Testis (tissue), 3 donors: ENCODE data around the gene MTM1. TPM values are rescaled to one million over a fixed set of nuclear protein-coding genes. Genes with fewer than 3 reads are reported as not detected.

Experiments
- DNase-seq: peaks from one replicate; pipeline ENCODE4 v3.0.0-alpha.2; 2019
- H3K27ac ChIP-seq, 2 donors: fragments of 200-600 bp; sonication (generic); one replicate each; pipeline ENCODE4 v1.5.1; 2019
- H3K27me3 ChIP-seq: fragments of 200-600 bp; sonication (generic); one replicate; pipeline ENCODE4 v1.5.1; 2019
- H3K36me3 ChIP-seq: fragments of 200-600 bp; sonication (generic); one replicate; pipeline ENCODE4 v1.5.1; 2017; ENCODE audit warnings: low read depth; ENCODE audit errors: missing control alignments
- H3K4me1 ChIP-seq: fragments of 200-600 bp; sonication (generic); one replicate; pipeline ENCODE4 v1.5.1; 2019
- H3K4me3 ChIP-seq, 2 donors: fragments of 200-600 bp; sonication (generic); one replicate each; pipeline ENCODE4 v1.5.1; 2017 to 2019
- H3K9me3 ChIP-seq: fragments of 200-600 bp; sonication (generic); one replicate; pipeline ENCODE4 v1.5.1; 2017
- POLR2A ChIP-seq: fragments of 450-650 bp; IDR thresholded peaks from one replicate; pipeline ENCODE4 v1.6.1; 2017; ENCODE audit warnings: antibody characterized with exemption, mild to moderate bottlenecking, moderate library complexity
- WGBS, 2 donors: methylation state at CpG; one replicate each; pipeline ENCODE4 v1.1.5; 2018; 5-methylcytosine and 5-hydroxymethylcytosine counted together
- intact Hi-C: fragments of 100-400 bp; cut with DNase I; formaldehyde crosslinking; loops from one replicate; pipeline ENCODE4 v1.15.1; 2023; ENCODE audit warnings: low total_unique reads
- polyA plus RNA-seq: library from polyadenylated mRNA; stranded (reverse); fragments of 350-450 nt; fragmentation: Illumina TruSeq; extraction: RNeasy Lipid Tissue Mini Kit (QIAGEN cat#74804); gene quantifications from one replicate; pipeline ENCODE4 v1.2.3, GENCODE V29; 2014; ENCODE audit warnings: low read depth, low replicate concordance; ENCODE audit not compliant: insufficient read depth
- total RNA-seq, 2 donors: library from RNA; depleted of rRNA; stranded (reverse); fragments of >200 nt; gene quantifications; one replicate each; pipeline ENCODE4 v1.2.3, GENCODE V29; 2016
- TF ChIP-seq, protein P1 (sequence below), 3 experiments: fragments of 450-650 bp in 2 of 3; fragments of 200-600 bp in 1 of 3; sonication (generic) in 1 of 3; IDR thresholded peaks; one replicate each; pipeline ENCODE4 v1.5.1; 2016 to 2019; ENCODE audit warnings: antibody characterized with exemption in 3 of 3, mild to moderate bottlenecking in 2 of 3, moderate library complexity in 1 of 3

MTM1 gene
- total and polyA plus RNA-seq, 3 donors from 2014 or later: 20.0 to 38.5 (median 33.8) TPM

GRCh38 chrX:150694738-150695410 lies 126.5 kb downstream of the MTM1 start:
- H3K4me3 ChIP-seq: no peak overlapping the region

GRCh38 chrX:150696331-150696730 lies 127.9 kb downstream of the MTM1 start:
- intact Hi-C loops: no loop called here
- Histone ChIP-seq H3K27me3 (no peaks in the 10 kb centered on the region), H3K36me3 (no peaks in the 10 kb centered on the region), H3K4me3 (no peak overlapping the region), H3K27ac (no peak overlapping the region), H3K9me3 (no peaks in the 10 kb centered on the region), H3K4me1 (no peaks in the 10 kb centered on the region)
- TF ChIP-seq, protein P1, sequence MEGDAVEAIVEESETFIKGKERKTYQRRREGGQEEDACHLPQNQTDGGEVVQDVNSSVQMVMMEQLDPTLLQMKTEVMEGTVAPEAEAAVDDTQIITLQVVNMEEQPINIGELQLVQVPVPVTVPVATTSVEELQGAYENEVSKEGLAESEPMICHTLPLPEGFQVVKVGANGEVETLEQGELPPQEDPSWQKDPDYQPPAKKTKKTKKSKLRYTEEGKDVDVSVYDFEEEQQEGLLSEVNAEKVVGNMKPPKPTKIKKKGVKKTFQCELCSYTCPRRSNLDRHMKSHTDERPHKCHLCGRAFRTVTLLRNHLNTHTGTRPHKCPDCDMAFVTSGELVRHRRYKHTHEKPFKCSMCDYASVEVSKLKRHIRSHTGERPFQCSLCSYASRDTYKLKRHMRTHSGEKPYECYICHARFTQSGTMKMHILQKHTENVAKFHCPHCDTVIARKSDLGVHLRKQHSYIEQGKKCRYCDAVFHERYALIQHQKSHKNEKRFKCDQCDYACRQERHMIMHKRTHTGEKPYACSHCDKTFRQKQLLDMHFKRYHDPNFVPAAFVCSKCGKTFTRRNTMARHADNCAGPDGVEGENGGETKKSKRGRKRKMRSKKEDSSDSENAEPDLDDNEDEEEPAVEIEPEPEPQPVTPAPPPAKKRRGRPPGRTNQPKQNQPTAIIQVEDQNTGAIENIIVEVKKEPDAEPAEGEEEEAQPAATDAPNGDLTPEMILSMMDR (IDR thresholded peaks at IDR 0.05): no peak
- no peak for TF ChIP-seq POLR2A
- WGBS, 2 donors: 30 to 50% methylated on average over 1 of the region's 1 CpG
- DNase-seq: no peak

More at GRCh38 chrX:150694738-150695410, 126.5 kb downstream of the MTM1 start:
- intact Hi-C loops: no loop called here
- H3K36me3 ChIP-seq: no peaks in the 10 kb centered on the region
- DNase-seq: no peak
- no peaks in the 10 kb centered on the region for H3K4me1 ChIP-seq
- peak overlapping the region; percentile 81 to 87 for H3K27ac ChIP-seq
- WGBS, 2 donors: 59 to 63% methylated on average over 8 of the region's 8 CpGs
- H3K9me3 ChIP-seq: no peaks in the 10 kb centered on the region
- H3K27me3 ChIP-seq: no peaks in the 10 kb centered on the region
- TF ChIP-seq, protein P1 (IDR thresholded peaks at IDR 0.05): no peak
- no peak for TF ChIP-seq POLR2A

- no peak for DNase-seq
- H3K36me3 ChIP-seq: no peaks in the 10 kb centered on the region
- WGBS, 2 donors: 68 to 74% methylated on average over 2 to 4 of the region's 4 CpGs
- no peaks in the 10 kb centered on the region for H3K27me3 ChIP-seq
- no peak overlapping the region for H3K27ac ChIP-seq
- H3K9me3 ChIP-seq: no peaks in the 10 kb centered on the region
- no peak for TF ChIP-seq POLR2A
- TF ChIP-seq, protein P1 (IDR thresholded peaks at IDR 0.05): no peak
- intact Hi-C loops: no loop called here
- H3K4me3 ChIP-seq: no peak overlapping the region
- H3K4me1 ChIP-seq: no peaks in the 10 kb centered on the region
Measured at GRCh38 chrX:150696866-150697265, 128.4 kb downstream of the MTM1 start.

GRCh38 chrX:150697641-150698040 lies 129.2 kb downstream of the MTM1 start:
- DNase-seq: no peak
- Histone ChIP-seq H3K27ac (no peak overlapping the region), H3K27me3 (no peaks in the 10 kb centered on the region), H3K4me3 (no peak overlapping the region), H3K4me1 (no peaks in the 10 kb centered on the region), H3K9me3 (no peaks in the 10 kb centered on the region), H3K36me3 (no peaks in the 10 kb centered on the region)
- no peak for TF ChIP-seq POLR2A
- TF ChIP-seq, protein P1 (IDR thresholded peaks at IDR 0.05): no peak
- WGBS, 2 donors: 86 to 93% methylated on average over 3 to 7 of the region's 7 CpGs
- intact Hi-C loops: no loop called here

GRCh38 chrX:150698981-150699380 lies 130.6 kb downstream of the MTM1 start:
- Histone ChIP-seq H3K4me1 (no peaks in the 10 kb centered on the region), H3K27me3 (no peaks in the 10 kb centered on the region), H3K27ac (no peak overlapping the region), H3K4me3 (no peak overlapping the region), H3K36me3 (no peaks in the 10 kb centered on the region), H3K9me3 (no peaks in the 10 kb centered on the region)
- WGBS, 2 donors: 59 to 60% methylated on average over 2 of the region's 2 CpGs
- TF ChIP-seq, protein P1 (IDR thresholded peaks at IDR 0.05): no peak
- no peak for TF ChIP-seq POLR2A
- DNase-seq: no peak
- intact Hi-C loops: no loop called here
